GM18858 (cell line): Measurements from ENCODE around the gene MBD4.
"Not testable (repeated sequence)": the region's sequence is repeated elsewhere in the genome, so short reads cannot be mapped to it uniquely, and the experiment has no call there.

Source experiments
- ATAC-seq: cut with Tn5 transposase; IDR thresholded peaks from one replicate; pipeline ENCODE4 v1.9.1; 2021; ENCODE audit not compliant: unreplicated experiment

The MBD4 gene

DNA sequence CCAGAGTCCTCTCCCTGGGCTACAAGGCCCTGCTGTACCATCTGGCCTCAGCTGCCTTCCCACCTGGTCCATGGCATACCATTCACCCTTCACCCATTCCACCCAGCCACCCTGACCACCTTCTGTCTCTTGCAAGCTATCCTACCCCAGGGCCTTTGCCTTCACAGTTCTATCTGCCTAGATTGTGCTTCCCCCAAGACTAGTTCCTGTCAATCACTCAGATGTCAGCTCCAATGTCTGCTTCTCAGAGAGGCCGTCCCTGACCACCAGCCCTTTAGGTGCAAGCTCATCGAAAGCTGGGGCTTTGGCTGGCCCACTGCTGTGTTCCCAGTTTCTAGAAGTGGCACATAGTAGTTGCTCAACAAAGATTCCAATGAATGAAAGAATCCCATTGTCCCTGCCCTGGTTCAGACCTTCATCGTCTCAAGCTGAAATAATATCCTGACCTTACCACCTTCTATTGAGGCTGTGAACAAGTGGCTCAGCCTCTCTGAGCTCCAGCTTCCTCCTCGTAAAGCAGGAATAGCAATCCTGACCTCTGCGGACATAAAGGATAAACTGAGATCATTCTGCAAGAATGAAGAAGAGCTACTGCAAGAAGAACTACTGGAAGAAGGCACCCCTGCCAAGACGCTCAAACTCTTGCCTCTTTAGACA is 27.1 kb downstream of the MBD4 start:
- no peak for ATAC-seq

DNA sequence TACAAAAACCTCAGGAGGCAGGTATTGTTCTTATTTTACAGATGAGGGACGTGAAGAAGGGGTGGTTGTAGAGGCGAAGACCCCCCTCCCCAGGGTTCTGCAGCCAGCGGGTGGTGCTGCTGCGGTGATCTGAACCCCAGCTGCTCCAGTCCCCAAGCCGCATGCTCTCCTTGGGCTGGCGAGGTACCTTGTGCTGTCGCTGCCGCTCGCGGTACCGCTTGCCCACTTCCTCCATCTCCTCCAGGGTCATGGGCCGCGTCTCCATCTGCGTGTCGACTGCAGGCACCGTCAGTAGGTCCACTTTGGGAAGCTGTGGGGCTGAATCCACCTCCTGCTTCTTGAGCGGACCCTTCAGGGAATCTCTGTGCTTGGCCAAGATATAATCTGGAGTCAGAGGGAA is 28.8 kb downstream of the MBD4 start:
- ATAC-seq: no peak

DNA sequence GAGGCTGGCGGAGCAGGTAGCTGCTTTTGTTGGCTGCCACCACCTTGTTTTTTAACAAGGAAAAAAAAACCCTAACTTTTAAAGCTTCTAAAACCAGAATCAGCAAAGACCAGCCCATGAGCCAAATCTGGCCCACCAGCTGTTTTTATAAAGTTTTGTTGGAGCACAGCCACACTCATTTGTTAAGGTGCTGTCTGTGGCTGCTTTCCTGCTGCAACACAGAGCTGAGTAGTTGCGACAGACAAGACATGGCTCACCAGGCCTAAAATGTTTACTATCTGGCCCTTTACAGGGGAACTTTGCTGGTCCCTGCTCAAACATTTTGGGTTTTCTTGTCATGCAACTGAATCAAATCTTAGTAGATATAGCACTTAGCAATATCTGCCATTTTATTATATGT is 30.2 kb downstream of the MBD4 start:
- no peak for ATAC-seq

DNA sequence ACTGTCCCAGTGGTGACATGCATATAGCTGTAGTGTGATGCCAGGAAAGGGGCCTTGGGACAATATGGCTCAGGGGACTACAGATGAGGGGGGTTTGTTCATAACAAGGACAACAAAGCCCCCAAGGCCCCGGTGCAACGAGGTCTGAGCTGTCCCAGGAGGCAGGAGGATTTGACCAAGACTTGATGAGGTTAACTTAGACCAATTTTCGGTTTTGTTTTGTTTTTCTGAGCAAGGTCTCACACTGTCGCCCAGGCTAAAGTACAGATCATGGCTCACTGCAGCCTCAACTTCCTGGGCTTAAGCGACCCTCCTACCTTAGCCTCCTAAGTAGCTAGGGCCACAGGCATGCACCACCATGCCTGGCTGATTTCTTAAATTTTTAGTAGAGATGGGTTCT is 35.1 kb downstream of the MBD4 start:
- no peak for ATAC-seq

DNA sequence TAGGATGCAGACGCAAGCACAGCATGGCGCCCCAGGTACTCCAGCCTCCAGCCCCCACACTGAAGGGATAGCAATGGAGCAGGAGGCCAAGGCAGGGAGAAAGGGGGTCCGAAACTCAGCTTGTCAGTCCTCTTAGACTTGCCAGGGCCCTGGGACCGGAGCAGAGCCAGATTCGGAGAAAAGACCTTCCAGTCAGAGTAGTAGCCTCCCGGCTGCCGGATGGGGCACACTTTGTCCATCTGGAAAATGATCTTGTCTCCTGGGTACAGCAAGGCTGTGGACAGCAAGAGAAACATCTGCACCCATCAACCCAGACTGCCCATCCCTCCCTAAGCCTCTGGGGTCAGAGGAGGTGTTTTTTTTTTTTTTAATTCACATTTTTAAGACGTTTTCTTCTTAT is 35.6 kb downstream of the MBD4 start:
- no peak for ATAC-seq

DNA sequence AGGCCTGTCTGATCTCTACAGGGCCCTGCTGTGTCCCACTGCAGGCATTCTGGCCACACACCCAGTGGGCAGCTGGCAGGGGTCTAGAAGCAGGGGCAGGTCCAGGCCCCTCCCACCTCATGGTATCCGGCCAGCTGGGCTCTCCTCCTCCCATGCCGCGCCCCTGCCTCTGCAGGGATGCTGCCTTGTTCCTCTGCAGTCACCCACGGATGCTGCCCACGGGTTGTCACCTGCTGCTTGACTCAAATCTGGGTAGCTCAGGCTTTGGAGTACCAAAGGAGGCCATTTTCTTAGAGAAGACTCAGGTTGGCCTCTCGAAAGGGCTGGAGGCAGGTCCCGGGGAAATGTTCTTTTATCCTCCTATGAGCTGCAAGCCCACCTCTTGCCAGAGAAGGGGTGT is 36.3 kb downstream of the MBD4 start:
- ATAC-seq: no peak

DNA sequence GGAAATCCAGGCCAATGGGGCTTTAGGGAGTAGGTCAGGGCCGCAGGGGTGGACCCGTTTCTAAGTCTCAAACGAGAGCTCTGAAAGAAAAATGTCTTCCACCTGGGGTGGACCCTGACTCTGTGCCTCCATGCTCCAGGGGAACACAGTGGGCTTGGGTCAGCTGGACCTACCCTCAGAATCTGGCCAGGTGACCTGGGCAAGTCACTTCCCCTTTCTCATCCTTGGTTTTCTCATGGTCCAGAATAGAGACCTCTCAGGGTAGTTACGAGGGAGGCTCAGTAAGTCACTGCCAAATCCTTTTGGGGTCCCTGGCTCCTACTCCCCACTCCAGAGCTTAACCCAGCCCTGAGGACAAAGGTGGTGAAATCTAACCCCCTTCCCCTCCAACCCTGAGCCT is 37.1 kb downstream of the MBD4 start:
- no peak for ATAC-seq

DNA sequence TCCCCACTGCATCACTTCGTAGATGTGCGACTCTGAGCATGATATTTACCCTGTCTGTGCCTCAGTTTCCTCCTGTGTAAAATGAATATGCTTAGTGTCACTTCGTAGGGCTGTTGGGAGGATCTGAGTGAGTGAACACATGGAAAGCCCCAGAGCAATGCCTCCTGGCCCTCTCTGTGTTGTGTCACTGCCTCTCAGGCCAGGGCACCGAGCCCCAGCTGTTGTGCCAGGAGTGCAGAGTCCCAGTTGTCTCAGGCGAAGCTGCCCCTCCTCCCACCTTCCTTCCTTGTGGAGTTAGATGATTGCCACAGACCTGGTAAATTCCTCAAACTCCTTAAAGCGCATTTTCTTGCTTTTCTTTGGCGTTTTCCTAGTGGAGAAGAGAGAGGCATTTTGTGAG is 37.5 kb downstream of the MBD4 start:
- no peak for ATAC-seq

DNA sequence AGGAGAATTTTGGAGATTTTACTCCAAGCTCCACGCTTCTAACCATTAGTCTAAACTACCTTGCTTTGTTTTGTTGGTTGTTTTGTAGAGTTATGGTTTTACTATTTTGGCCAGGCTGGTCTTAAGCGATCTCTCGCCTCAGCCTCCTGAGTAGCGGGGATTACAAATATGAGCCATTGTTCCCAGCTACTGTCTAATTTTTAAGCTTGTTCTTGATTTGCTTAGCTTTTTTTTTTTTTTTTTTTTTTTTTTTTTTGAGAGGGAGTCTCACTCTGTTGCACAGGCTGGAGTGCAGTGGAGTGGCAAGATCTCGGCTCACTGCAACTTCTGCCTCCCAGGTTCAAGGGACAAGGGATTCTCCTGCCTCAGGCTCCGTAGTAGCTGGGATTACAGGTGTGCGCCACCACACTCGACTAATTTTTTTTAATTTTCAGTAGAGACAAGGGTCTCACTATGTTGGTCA is 39.8 kb downstream of the MBD4 start:
- ATAC-seq: no peak

DNA sequence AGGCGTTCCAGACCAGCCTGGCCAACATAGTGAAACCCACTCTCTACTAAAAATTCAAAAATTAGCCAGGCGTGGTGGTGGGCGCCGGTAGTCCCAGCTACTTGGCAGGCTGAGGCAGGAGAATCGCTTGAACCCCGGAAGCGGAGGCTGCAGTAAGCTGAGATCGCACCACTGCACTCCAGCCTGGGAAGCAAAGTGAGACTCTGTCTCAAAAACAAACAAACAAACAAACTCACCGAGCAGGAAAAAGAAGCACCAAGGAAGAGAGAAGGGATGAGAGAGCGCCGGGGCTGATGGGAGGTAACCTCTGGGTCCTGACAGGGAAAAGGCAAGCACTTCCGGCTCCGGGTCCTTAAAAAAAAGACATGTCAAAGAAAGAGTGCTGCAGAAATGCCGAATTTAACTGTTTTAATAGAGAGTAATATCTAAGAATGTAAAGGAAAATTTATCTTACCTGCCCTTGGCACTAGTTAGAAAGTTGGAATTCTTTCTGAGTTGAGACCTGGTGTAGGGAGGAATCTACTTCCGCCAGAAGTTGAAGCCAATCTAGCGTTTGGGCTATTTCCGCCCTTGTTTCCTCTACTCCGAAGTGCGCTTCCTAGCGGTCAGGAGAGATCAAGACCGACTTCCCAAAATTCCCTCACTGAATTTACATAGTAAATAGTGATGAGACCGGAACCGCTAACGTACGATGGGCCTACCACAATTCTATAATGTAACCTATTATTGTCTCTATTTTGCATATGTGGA is 40.4 kb downstream of the MBD4 start:
- ATAC-seq: peak; percentile 61

DNA sequence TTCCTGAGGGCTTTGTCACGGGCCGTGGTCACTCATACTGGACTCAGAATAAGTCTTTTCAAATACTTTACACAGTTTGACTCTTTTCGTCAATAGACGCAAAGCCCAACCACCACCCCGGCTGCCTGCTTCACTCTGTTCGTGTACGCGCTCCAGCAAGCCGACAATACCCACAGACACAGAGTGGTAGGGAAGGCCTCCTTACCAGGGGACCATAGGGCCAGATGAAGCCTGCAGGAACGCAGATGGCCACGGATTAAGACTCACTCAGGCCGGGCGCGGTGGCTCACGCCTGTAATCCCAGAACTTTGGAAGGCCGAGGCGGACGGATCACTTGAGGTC is 41.0 kb downstream of the MBD4 start:
- ATAC-seq: no peak

DNA sequence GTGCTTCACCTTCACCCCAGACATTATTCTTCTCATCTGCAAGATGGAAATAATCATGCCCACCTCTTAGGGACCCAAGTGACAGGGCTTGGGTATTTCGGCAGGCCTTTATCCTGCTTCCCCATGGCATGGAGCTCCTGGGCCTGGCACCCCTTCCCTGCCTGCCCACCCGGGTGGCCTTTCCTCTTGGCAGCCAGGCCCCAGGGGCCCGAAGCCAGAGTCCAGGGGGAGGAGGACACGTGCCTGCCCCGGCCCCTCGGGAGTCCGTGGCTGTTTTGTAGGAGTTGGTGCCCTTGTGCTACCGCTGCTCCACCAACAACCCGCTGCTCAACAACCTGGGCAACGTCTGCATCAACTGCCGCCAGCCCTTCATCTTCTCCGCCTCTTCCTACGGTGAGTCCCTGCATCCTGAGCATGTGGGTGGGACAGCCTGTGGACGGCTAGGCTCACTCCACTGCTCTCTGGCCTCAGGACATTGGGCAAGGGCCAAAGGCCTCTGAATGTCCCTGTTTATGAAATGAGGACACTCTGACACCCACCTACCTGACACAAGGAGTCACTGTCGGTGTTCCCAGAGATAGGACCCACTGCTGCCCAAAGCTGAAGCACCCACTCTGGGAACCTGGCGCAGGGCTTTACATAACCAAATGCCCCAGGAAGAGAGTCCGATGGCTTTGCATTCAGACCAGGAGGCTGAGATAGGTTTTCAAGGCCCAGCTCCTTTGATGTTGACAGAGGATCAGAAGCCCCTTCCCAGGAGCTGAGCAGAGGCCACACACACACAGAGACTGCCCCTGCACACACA is 45.8 kb downstream of the MBD4 start:
- ATAC-seq: not testable (repeated sequence)

DNA sequence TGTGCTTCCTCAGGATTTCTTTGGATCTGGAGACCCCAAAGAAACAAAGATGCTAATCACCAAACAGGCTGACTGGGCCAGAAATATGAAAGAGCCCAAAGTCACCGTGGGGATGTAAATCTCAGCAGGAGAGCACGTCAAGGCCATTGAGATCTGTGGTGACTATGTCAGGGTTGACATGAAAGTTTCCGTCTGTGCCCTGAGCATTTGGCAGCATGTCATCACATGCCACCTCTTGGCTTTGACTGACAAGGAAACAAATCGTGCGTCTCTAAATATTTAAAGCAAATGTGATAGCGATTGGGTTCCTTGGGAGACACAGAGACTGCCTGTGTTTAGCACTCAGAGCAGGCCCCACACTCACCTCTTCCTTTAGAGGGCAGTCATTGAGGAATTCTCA is 46.5 kb downstream of the MBD4 start:
- no peak for ATAC-seq

DNA sequence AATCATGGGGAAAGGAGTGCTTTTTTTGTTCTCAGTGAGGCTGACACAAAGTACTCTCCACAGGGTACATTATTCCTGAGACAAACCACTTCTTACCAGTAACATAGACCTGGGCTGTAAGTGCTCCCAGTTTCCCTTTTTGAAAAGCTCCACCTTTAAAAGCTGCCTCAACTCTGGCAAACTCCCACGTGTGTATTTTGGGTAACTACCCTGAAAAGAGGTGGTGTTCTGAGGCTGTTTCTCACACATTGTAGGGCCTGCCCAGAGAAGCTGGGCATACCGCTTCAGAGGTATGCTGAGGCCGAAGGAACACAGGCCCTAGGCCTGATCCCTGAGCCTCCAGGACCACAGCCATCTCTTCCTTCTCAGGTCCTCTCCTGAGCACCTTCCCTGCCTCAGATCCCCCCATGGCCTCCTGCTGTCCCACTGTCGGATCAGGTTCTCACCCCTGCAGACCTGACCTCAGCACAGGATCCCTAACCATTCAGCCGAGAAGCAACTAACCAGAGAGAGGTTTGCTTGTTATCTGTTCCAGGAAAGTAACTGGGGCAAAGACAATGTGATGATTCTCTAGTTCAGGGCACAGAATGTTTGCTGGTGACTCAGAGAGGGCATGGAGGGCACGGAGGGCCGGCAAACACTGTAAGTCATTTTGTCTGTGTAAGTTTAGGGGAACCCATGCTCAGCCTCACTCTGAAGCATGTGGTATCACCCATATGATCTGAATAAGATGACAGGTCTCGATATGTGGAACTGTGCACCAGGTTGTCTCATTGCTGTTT is 47.5 kb downstream of the MBD4 start:
- not testable (repeated sequence) for ATAC-seq

DNA sequence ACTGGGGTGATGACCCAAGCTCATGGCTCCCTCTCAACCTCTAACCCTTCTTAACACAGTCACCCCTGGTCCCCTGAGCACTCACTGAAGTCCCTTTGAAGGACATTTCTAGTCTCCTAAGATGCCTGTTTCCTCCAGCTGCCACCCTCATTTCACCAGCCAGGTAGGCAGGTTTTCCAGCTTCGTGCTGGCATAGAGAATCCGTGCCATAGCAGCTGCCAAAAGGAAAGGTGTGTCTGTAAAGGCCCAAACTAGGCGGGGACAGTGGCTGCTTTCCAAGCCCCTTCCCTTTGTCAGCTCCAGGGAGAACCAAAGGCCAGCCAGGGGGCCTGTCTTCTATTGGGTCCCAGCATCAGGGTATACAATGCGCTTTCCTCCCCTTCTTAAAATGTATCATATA is 48.2 kb downstream of the MBD4 start:
- ATAC-seq: not testable (repeated sequence)

DNA sequence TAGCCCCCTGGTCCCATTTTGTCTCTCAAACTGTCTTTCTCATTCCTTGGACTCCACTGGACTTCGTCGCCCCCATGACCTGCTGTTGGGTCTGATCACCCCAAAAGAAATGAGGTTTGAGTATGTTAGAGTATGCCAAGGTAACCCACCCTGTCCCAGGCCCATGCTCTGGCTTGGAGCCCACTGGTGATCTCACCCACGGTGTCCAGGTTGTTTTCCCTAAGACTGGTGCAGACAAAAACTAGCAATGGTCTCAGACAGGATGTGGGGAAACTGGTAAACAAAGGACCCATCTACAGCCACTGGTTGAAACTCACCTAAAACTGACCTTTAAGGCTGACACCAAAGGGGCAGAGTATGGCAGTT is 50.2 kb downstream of the MBD4 start:
- ATAC-seq: no peak

DNA sequence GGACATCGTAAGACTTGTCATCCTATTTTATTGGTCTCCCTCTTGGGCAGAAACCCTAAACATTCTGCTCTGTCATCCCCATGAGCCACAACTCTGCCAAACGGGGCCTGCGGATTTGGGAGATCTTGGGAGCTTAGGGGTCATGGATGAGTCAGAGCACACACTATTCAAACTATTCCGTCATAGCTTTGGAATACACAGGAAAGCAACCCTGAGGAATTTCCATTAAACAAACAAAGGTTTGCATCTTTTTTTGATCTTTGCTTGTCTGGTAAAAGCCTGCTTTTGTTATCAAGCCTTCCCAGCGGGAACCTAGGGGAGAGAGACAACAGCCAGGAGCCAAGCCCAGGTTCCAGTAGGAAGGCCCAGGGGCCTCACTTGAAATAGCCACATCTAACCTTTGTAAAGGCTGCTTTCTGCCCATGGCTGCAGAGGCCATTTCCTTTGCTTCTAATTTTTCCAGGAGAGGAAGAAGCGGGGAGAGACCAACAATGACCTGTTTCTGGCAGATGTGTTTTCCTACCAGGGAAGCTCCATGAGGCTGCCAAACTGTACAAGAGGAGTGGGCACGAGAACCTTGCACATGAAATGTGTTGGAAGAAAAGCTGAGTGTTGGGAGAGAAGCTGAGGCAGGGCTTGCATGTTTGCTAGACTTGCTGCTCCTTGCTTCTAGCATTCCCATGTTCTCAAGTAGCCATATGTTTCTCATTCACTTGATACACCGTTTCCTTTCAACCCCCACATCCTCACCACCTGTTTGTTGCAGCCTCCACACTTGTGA is 50.8 kb downstream of the MBD4 start:
- not testable (repeated sequence) for ATAC-seq

DNA sequence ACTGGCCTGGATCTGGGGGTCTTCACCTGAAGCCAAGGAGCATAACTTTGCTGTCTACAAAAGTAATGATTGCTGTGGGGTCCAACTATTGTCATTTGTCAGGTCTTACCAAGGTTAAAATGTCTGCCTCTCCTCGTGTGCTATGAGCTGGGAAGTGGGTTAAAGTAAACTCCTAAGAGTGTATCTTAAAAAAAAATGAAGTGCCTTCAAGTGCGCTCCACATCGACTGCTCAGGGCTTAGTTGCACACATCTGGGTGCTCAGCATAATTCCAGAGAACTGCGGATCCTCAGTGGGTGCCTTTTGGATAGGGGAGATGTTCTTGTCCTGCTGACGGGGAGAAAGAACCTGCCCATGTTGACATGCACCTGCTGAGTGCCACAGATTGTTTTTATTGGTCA is 52.3 kb downstream of the MBD4 start:
- ATAC-seq: no peak

DNA sequence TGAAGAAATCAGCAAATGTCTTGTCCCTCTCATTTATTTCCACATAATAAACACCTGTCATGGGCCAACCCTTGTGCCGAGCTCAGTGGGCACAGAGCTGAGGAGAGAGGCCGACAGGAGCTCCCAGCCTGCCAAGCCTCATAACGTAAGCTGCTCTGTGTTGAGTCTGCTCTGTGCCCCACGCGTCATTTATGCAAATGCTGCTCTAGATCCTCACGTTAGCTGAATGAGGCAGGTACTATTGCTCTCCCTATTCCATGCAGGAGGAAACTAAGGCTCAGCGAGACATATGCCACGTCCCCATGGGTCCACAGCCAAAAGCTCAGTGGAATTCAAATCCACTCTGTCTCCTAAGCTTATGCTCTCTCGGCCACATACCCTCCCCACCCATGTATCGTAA is 52.8 kb downstream of the MBD4 start:
- no peak for ATAC-seq

DNA sequence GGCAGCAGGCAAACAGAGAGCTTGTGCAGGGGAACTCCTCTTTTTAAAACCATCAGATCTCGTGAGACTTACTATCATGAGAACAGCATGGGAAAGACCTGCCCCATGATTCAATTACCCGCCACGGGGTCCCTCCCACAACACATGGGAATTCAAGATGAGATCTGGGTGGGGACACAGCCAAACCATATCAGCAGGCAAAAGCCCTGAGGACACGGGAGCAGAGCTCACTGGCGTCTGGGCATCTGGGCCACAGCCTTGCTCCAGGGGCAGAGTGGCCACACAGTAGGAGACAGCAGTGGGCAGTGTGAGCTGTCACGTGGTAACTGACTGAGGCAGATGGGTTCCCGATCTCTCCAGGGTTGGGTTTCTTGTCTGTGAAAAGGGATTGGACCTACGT is 54.2 kb downstream of the MBD4 start:
- ATAC-seq: not testable (repeated sequence)
